ENCODE results near the gene SLC46A1. TPM values are rescaled to one million over a fixed set of nuclear protein-coding genes. Genes with fewer than 3 reads are reported as not detected.

SLC46A1 gene
- polyA plus RNA-seq, 1 donor from 2014 or later, result 12.3 TPM

DNA sequence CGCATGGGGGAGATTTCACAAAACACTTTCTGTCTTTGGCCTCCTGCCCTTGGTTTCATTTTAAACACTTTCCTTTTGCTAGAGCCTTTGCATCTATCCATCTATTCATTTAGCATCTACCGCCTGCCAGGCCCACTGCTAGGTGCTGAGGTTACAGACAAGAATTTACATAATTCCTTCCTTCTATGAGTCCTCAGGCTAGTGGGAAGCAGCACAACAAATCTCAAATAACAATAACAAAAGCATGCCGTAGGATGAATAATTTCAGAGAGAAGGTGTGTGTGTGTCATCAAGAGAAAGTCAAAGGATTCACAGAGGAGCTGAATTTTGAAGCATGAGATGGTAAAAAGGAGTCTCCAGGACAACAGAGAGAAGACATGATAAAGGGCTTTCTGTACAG, 6.1 kb upstream of the SLC46A1 start:
- H4K20me1 ChIP-seq (ENCODE audit: insufficient read depth), result no peaks in the 10 kb centered on the region
- H2AFZ ChIP-seq (ENCODE audit: low read depth, low read length), result no peak overlapping the region
- H3K9me2 ChIP-seq (ENCODE audit: insufficient read depth, low read length), result no peaks in the 10 kb centered on the region
- no peak overlapping the region for H3K4me2 ChIP-seq (ENCODE audit: low read length)
- no peak overlapping the region for H3K27ac ChIP-seq (ENCODE audit: low read length)
- H3K27me3 ChIP-seq (ENCODE audit: insufficient read depth, low read depth, low read length), result no peaks in the 10 kb centered on the region
- no peaks in the 10 kb centered on the region for H3F3A ChIP-seq (ENCODE audit: insufficient read depth, low read length, poor library complexity, severe bottlenecking)
- H3K9me3 ChIP-seq (ENCODE audit: low read length), result no peaks in the 10 kb centered on the region
- no peak for TF ChIP-seq EP300 (conservative IDR thresholded peaks at IDR 0.05; ENCODE audit: poor library complexity, severe bottlenecking)
- TF ChIP-seq SMC3 (conservative IDR thresholded peaks at IDR 0.05; ENCODE audit: poor library complexity), result no peak
- TF ChIP-seq, protein P1, sequence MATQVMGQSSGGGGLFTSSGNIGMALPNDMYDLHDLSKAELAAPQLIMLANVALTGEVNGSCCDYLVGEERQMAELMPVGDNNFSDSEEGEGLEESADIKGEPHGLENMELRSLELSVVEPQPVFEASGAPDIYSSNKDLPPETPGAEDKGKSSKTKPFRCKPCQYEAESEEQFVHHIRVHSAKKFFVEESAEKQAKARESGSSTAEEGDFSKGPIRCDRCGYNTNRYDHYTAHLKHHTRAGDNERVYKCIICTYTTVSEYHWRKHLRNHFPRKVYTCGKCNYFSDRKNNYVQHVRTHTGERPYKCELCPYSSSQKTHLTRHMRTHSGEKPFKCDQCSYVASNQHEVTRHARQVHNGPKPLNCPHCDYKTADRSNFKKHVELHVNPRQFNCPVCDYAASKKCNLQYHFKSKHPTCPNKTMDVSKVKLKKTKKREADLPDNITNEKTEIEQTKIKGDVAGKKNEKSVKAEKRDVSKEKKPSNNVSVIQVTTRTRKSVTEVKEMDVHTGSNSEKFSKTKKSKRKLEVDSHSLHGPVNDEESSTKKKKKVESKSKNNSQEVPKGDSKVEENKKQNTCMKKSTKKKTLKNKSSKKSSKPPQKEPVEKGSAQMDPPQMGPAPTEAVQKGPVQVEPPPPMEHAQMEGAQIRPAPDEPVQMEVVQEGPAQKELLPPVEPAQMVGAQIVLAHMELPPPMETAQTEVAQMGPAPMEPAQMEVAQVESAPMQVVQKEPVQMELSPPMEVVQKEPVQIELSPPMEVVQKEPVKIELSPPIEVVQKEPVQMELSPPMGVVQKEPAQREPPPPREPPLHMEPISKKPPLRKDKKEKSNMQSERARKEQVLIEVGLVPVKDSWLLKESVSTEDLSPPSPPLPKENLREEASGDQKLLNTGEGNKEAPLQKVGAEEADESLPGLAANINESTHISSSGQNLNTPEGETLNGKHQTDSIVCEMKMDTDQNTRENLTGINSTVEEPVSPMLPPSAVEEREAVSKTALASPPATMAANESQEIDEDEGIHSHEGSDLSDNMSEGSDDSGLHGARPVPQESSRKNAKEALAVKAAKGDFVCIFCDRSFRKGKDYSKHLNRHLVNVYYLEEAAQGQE (IDR thresholded peaks at IDR 0.05; ENCODE audit: borderline replicate concordance), result no peak
- no peak for TF ChIP-seq EZH2 (IDR thresholded peaks at IDR 0.05; ENCODE audit: borderline replicate concordance, insufficient read depth, low read length, poor library complexity, severe bottlenecking)
- TF ChIP-seq MXI1 (conservative IDR thresholded peaks at IDR 0.05; ENCODE audit: poor library complexity, severe bottlenecking), result no peak
- TF ChIP-seq RAD21 (conservative IDR thresholded peaks at IDR 0.05), result no peak
- TF ChIP-seq, protein P2, sequence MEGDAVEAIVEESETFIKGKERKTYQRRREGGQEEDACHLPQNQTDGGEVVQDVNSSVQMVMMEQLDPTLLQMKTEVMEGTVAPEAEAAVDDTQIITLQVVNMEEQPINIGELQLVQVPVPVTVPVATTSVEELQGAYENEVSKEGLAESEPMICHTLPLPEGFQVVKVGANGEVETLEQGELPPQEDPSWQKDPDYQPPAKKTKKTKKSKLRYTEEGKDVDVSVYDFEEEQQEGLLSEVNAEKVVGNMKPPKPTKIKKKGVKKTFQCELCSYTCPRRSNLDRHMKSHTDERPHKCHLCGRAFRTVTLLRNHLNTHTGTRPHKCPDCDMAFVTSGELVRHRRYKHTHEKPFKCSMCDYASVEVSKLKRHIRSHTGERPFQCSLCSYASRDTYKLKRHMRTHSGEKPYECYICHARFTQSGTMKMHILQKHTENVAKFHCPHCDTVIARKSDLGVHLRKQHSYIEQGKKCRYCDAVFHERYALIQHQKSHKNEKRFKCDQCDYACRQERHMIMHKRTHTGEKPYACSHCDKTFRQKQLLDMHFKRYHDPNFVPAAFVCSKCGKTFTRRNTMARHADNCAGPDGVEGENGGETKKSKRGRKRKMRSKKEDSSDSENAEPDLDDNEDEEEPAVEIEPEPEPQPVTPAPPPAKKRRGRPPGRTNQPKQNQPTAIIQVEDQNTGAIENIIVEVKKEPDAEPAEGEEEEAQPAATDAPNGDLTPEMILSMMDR (IDR thresholded peaks at IDR 0.05; ENCODE audit: poor library complexity, severe bottlenecking), result no peak
- no peak for TF ChIP-seq POLR2AphosphoS5 (IDR thresholded peaks at IDR 0.05)
- TF ChIP-seq TAF1 (IDR thresholded peaks at IDR 0.05; ENCODE audit: low read depth), result no peak
- no peak overlapping the region for H3K9ac ChIP-seq (ENCODE audit: low read length)
- H3K4me3 ChIP-seq (ENCODE audit: low read length), result no peak overlapping the region
- no peaks in the 10 kb centered on the region for H3K79me2 ChIP-seq (replicated peaks; ENCODE audit: insufficient read depth, low read length)
- no peaks in the 10 kb centered on the region for H3K36me3 ChIP-seq (ENCODE audit: insufficient read depth, low read length)

DNA sequence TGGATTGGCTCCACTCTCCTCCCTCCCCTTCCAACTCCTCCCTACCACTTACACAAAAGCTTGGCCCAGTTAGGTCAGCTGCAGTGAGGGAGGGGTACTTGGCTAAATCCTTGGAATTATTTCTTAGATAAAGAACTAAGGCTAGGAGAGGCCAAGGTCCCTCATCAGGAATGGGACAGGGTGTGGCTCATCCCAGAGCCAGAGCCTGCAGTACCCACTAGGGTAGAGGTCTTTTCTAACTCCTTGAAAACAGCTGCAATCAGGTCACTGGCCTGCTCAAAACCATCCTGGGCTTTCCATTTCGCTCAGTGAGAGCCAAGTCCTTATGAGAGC, 1.9 kb upstream of the SLC46A1 start:
- Histone ChIP-seq H3K27me3 (ENCODE audit: insufficient read depth, low read depth, low read length) (no peaks in the 10 kb centered on the region), H3K36me3 (ENCODE audit: insufficient read depth, low read length) (no peaks in the 10 kb centered on the region), H3K4me3 (ENCODE audit: low read length) (no peak overlapping the region), H3K9ac (ENCODE audit: low read length) (no peak overlapping the region), H2AFZ (ENCODE audit: low read depth, low read length) (no peak overlapping the region), H3F3A (ENCODE audit: insufficient read depth, low read length, poor library complexity, severe bottlenecking) (peaks cover 4% of the 10 kb centered on the region), H3K9me2 (ENCODE audit: insufficient read depth, low read length) (no peaks in the 10 kb centered on the region), H3K27ac (ENCODE audit: low read length) (no peak overlapping the region), H4K20me1 (ENCODE audit: insufficient read depth) (no peaks in the 10 kb centered on the region), H3K79me2 (replicated peaks; ENCODE audit: insufficient read depth, low read length) (no peaks in the 10 kb centered on the region), H3K4me2 (ENCODE audit: low read length) (no peak overlapping the region), H3K9me3 (ENCODE audit: low read length) (no peaks in the 10 kb centered on the region)
- TF ChIP-seq TAF1 (IDR thresholded peaks at IDR 0.05; ENCODE audit: low read depth) (no peak), POLR2AphosphoS5 (IDR thresholded peaks at IDR 0.05) (no peak), EZH2 (IDR thresholded peaks at IDR 0.05; ENCODE audit: borderline replicate concordance, insufficient read depth, low read length, poor library complexity, severe bottlenecking) (no peak), EP300 (conservative IDR thresholded peaks at IDR 0.05; ENCODE audit: poor library complexity, severe bottlenecking) (no peak), RAD21 (conservative IDR thresholded peaks at IDR 0.05) (no peak), MXI1 (conservative IDR thresholded peaks at IDR 0.05; ENCODE audit: poor library complexity, severe bottlenecking) (no peak), SMC3 (conservative IDR thresholded peaks at IDR 0.05; ENCODE audit: poor library complexity) (no peak)
- TF ChIP-seq, protein P2 (IDR thresholded peaks at IDR 0.05; ENCODE audit: poor library complexity, severe bottlenecking), result no peak
- TF ChIP-seq, protein P1 (IDR thresholded peaks at IDR 0.05; ENCODE audit: borderline replicate concordance), result no peak
